H9 (cell line): Measurements from ENCODE around the gene GALNT15. TPM values are rescaled to one million over a fixed set of nuclear protein-coding genes. Genes with fewer than 3 reads are reported as not detected.

Source experiments
- DNase-seq: peaks from one replicate; pipeline ENCODE4 v3.0.0-alpha.2; 2017
- H2AFZ ChIP-seq: one replicate; pipeline ENCODE4 v1.6.1; 2013; ENCODE audit warnings: mild to moderate bottlenecking, low read length, control low read depth, moderate library complexity
- H2AK5ac ChIP-seq: 2 replicates; pipeline ENCODE4 v1.6.1; 2013; ENCODE audit warnings: low read length, control low read depth, mixed read lengths; ENCODE audit not compliant: insufficient read length
- H2BK120ac ChIP-seq: one replicate; pipeline ENCODE4 v1.6.1; 2013; ENCODE audit warnings: low read depth, mild to moderate bottlenecking, low read length, control low read depth, inconsistent platforms; ENCODE audit not compliant: poor library complexity, severe bottlenecking
- H2BK12ac ChIP-seq: 2 replicates; pipeline ENCODE4 v1.6.1; 2013; ENCODE audit warnings: low read length, control low read depth, mixed read lengths, low read depth; ENCODE audit not compliant: insufficient read length
- H2BK15ac ChIP-seq: 2 replicates; pipeline ENCODE4 v1.6.1; 2013; ENCODE audit warnings: low read depth, low read length, control low read depth
- H2BK20ac ChIP-seq: one replicate; pipeline ENCODE4 v1.6.1; 2013; ENCODE audit warnings: low read depth, mild to moderate bottlenecking, low read length, control low read depth, inconsistent platforms; ENCODE audit not compliant: poor library complexity, severe bottlenecking
- H2BK5ac ChIP-seq: 2 replicates; pipeline ENCODE4 v1.6.1; 2013; ENCODE audit warnings: low read length, control low read depth, mixed read lengths; ENCODE audit not compliant: insufficient read length
- H3K14ac ChIP-seq: 2 replicates; pipeline ENCODE4 v1.6.1; 2013; ENCODE audit warnings: low read length, control low read depth; ENCODE audit not compliant: insufficient read depth
- H3K18ac ChIP-seq: 2 replicates; pipeline ENCODE4 v1.6.1; 2013; ENCODE audit warnings: low read depth, mild to moderate bottlenecking, mixed read lengths, low read length, control low read depth; ENCODE audit not compliant: insufficient read length
- H3K23ac ChIP-seq: 2 replicates; pipeline ENCODE4 v1.6.1; 2013; ENCODE audit warnings: low read length, control low read depth, mixed read lengths, low read depth; ENCODE audit not compliant: insufficient read length
- H3K23me2 ChIP-seq: 2 replicates; pipeline ENCODE4 v1.6.1; 2013; ENCODE audit warnings: low read depth, mild to moderate bottlenecking, mixed read lengths, low read length, control low read depth; ENCODE audit not compliant: insufficient read length, poor library complexity, severe bottlenecking
- H3K27ac ChIP-seq: 2 replicates; pipeline ENCODE4 v1.5.1; 2013; ENCODE audit warnings: low read length, control low read depth, mixed read lengths, low read depth; ENCODE audit not compliant: insufficient read length
- H3K27me3 ChIP-seq: 2 replicates; pipeline ENCODE4 v1.6.1; 2013; ENCODE audit warnings: low read length, control low read depth, inconsistent platforms; ENCODE audit not compliant: insufficient read depth
- H3K4ac ChIP-seq: 2 replicates; pipeline ENCODE4 v1.6.1; 2013; ENCODE audit warnings: low read depth, mild to moderate bottlenecking, control low read depth, inconsistent platforms, low read length, moderate library complexity
- H3K4me1 ChIP-seq: 2 replicates; pipeline ENCODE4 v1.6.1; 2013; ENCODE audit warnings: low read length, control low read depth, inconsistent platforms; ENCODE audit not compliant: insufficient read depth
- H3K4me2 ChIP-seq: 2 replicates; pipeline ENCODE4 v1.6.1; 2013; ENCODE audit warnings: low read length, control low read depth, mixed read lengths; ENCODE audit not compliant: insufficient read length, insufficient read depth
- H3K56ac ChIP-seq: 2 replicates; pipeline ENCODE4 v1.6.1; 2013; ENCODE audit warnings: low read depth, mild to moderate bottlenecking, mixed read lengths, low read length, control low read depth; ENCODE audit not compliant: insufficient read length
- H3K79me1 ChIP-seq: 2 replicates; pipeline ENCODE4 v1.6.1; 2013; ENCODE audit warnings: low read depth, mild to moderate bottlenecking, moderate library complexity, low read length, control low read depth, inconsistent platforms; ENCODE audit not compliant: insufficient read depth, poor library complexity, severe bottlenecking
- H3K79me2 ChIP-seq: 2 replicates; pipeline ENCODE4 v1.6.1; 2013; ENCODE audit warnings: low read length, control low read depth, inconsistent platforms; ENCODE audit not compliant: insufficient read depth
- H3K9ac ChIP-seq: 2 replicates; pipeline ENCODE4 v1.6.1; 2013; ENCODE audit warnings: low read length, control low read depth, mixed read lengths; ENCODE audit not compliant: insufficient read length; ENCODE audit errors: extremely low read depth
- H3K9me3 ChIP-seq: one replicate; pipeline ENCODE4 v1.6.1; 2013; ENCODE audit warnings: low read depth, low read length, inconsistent platforms; ENCODE audit not compliant: control insufficient read depth
- H3T11ph ChIP-seq: one replicate; pipeline ENCODE4 v1.6.1; 2013; ENCODE audit warnings: mild to moderate bottlenecking, low read length, control low read depth, inconsistent platforms
- H4K20me1 ChIP-seq: one replicate; pipeline ENCODE4 v1.6.1; 2013; ENCODE audit not compliant: control insufficient read depth, insufficient read length, insufficient read depth
- H4K5ac ChIP-seq: 2 replicates; pipeline ENCODE4 v1.6.1; 2013; ENCODE audit warnings: low read depth, mild to moderate bottlenecking, mixed read lengths, low read length, control low read depth; ENCODE audit not compliant: insufficient read length
- H4K8ac ChIP-seq: replicated peaks from 2 replicates; pipeline ENCODE4 v1.6.1; 2013; ENCODE audit warnings: low read length, control low read depth, mixed read lengths, low read depth; ENCODE audit not compliant: insufficient read length
- H4K91ac ChIP-seq: 2 replicates; pipeline ENCODE4 v1.6.1; 2013; ENCODE audit warnings: low read depth, mild to moderate bottlenecking, moderate library complexity, mixed read lengths, low read length, control low read depth; ENCODE audit not compliant: insufficient read length
- H3K27ac Mint-ChIP-seq, 3 experiments: 2 replicates in 2 of 3; 3 replicates in 1 of 3; pipeline ENCODE4 v1.8.0; 2020 to 2021; ENCODE audit warnings: mixed read lengths in 3 of 3, mild to moderate bottlenecking in 1 of 3, moderate library complexity in 1 of 3
- H3K27me3 Mint-ChIP-seq: 2 replicates; pipeline ENCODE4 v1.8.0; 2021; ENCODE audit warnings: low read depth, mild to moderate bottlenecking, moderate library complexity, mixed read lengths
- H3K36me3 Mint-ChIP-seq, 3 experiments: 2 replicates in 2 of 3; 3 replicates in 1 of 3; pipeline ENCODE4 v1.8.0; 2020 to 2021; ENCODE audit warnings: low read depth in 3 of 3, mixed read lengths in 3 of 3; ENCODE audit not compliant: insufficient read depth in 1 of 3
- H3K4me1 Mint-ChIP-seq, 2 experiments: 2 replicates each; pipeline ENCODE4 v1.8.0; 2020; ENCODE audit warnings: mixed read lengths in 2 of 2
- H3K4me3 Mint-ChIP-seq, 2 experiments: 2 replicates in 1 of 2; 3 replicates in 1 of 2; pipeline ENCODE4 v1.8.0; 2020 to 2021; ENCODE audit warnings: mild to moderate bottlenecking in 2 of 2, mixed read lengths in 2 of 2, moderate library complexity in 1 of 2
- H3K9me3 Mint-ChIP-seq, 2 experiments: 2 replicates in 1 of 2; 3 replicates in 1 of 2; pipeline ENCODE4 v1.8.0; 2020; ENCODE audit warnings: mild to moderate bottlenecking in 2 of 2, mixed read lengths in 2 of 2, moderate library complexity in 1 of 2
- WGBS: extraction: QIAGEN DNeasy Blood & Tissue Kit; methylation state at CpG from one replicate; pipeline ENCODE4 v1.1.7; 2013; ENCODE audit warnings: missing lambda C conversion rate, low lambda C conversion rate, mixed read lengths; ENCODE audit not compliant: insufficient read length; ENCODE audit errors: extremely low coverage; 5-methylcytosine and 5-hydroxymethylcytosine counted together
- total RNA-seq: library from RNA; stranded (reverse); gene quantifications from 2 replicates; pipeline ENCODE4 v1.2.1, GENCODE V29; 2021
- TF ChIP-seq, protein P1 (sequence below): fragments of 200-600 bp; sonication (generic); conservative IDR thresholded peaks from 3 replicates; pipeline ENCODE4 v1.8.0; 2021; ENCODE audit warnings: antibody characterized with exemption, mild to moderate bottlenecking

The GALNT15 gene
- total RNA-seq, 1 experiment from 2014 or later = 0.04 TPM

DNA sequence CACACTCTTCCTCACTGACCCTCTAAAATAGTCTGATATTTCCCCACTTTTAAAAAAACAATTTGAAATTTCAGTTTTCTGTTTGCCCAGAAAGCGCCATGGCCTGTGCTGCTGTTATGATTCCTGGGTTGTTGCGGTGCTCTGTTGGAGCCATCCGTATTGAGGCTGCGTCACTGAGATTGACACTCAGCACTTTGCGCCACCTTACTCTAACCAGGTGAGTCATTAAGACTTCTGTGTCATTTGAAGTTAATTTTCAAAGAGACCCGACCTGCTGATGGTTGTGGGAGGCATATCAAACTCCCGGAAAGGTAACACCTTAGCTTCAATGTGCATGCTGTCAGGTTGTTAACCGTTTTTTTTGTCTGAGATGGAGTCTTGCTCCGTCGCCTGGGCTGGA, 96.4 kb downstream of the GALNT15 start:
- H3K9me3 ChIP-seq = no peaks in the 10 kb centered on the region
- Mint-ChIP-seq H3K36me3 (peaks cover 2 to 40% (median 35%) of the 10 kb centered on the region in 3 experiments; a peak in 5 of 7 replicates), H3K4me1 (peaks cover 9 to 12% of the 10 kb centered on the region in 2 experiments), H3K27ac (0 out of 7 replicates have a peak overlapping the region, but pooled peaks of 1 of the 3 experiments have one; percentile 68), H3K27me3 (no peaks in the 10 kb centered on the region), H3K4me3 (no peak overlapping the region), H3K9me3 (no peaks in the 10 kb centered on the region)
- no peak overlapping the region for H2BK15ac ChIP-seq
- no peak overlapping the region for H3K23ac ChIP-seq
- H3K4me2 ChIP-seq = no peak overlapping the region
- H3K14ac ChIP-seq = no peak overlapping the region
- no peak overlapping the region for H3T11ph ChIP-seq
- no peak for DNase-seq
- no peak overlapping the region for H3K9ac ChIP-seq
- H2BK12ac ChIP-seq = no peak overlapping the region
- no peaks in the 10 kb centered on the region for H3K4me1 ChIP-seq
- H2BK5ac ChIP-seq = no peak overlapping the region
- no peak overlapping the region for H4K5ac ChIP-seq
- WGBS = no CpG with 5 or more reads among the region's 10 CpGs
- no peak overlapping the region for H4K8ac ChIP-seq
- no peaks in the 10 kb centered on the region for H3K23me2 ChIP-seq
- no peak overlapping the region for H2BK20ac ChIP-seq
- H3K56ac ChIP-seq = no peak overlapping the region
- H3K27ac ChIP-seq = no peak overlapping the region
- H4K91ac ChIP-seq = no peak overlapping the region
- no peak overlapping the region for H3K4ac ChIP-seq
- H3K27me3 ChIP-seq = no peaks in the 10 kb centered on the region
- H2AFZ ChIP-seq = no peak overlapping the region
- TF ChIP-seq, protein P1, sequence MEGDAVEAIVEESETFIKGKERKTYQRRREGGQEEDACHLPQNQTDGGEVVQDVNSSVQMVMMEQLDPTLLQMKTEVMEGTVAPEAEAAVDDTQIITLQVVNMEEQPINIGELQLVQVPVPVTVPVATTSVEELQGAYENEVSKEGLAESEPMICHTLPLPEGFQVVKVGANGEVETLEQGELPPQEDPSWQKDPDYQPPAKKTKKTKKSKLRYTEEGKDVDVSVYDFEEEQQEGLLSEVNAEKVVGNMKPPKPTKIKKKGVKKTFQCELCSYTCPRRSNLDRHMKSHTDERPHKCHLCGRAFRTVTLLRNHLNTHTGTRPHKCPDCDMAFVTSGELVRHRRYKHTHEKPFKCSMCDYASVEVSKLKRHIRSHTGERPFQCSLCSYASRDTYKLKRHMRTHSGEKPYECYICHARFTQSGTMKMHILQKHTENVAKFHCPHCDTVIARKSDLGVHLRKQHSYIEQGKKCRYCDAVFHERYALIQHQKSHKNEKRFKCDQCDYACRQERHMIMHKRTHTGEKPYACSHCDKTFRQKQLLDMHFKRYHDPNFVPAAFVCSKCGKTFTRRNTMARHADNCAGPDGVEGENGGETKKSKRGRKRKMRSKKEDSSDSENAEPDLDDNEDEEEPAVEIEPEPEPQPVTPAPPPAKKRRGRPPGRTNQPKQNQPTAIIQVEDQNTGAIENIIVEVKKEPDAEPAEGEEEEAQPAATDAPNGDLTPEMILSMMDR = no peak
- peaks cover 8% of the 10 kb centered on the region; the same call in 1 of the 2 replicates for H3K79me2 ChIP-seq
- no peak overlapping the region for H2BK120ac ChIP-seq
- no peaks in the 10 kb centered on the region for H4K20me1 ChIP-seq
- H3K79me1 ChIP-seq = no peaks in the 10 kb centered on the region
- no peak overlapping the region for H3K18ac ChIP-seq
- H2AK5ac ChIP-seq = no peak overlapping the region
